Lower lobe of right lung (tissue), 2 donors: ENCODE data around the gene DPYSL3. TPM values are rescaled to one million over a fixed set of nuclear protein-coding genes. Genes with fewer than 3 reads are reported as not detected.

ENCODE experiments used
- ATAC-seq, 2 donors: fragments of 200-7000 bp; cut with Tn5 transposase; one replicate each; pipeline ENCODE4 v1.9.1; 2020 to 2022; ENCODE audit warnings: mild to moderate bottlenecking in 2 of 2, moderate library complexity in 2 of 2
- DNase-seq: peaks from one replicate; pipeline ENCODE4 v3.0.0-alpha.2; 2020
- H3K27ac ChIP-seq: fragments of 200-600 bp; one replicate; pipeline ENCODE4 v1.8.0; 2022
- H3K27me3 ChIP-seq: fragments of 200-600 bp; one replicate; pipeline ENCODE4 v1.8.0; 2022; ENCODE audit warnings: low read depth
- H3K36me3 ChIP-seq: fragments of 200-600 bp; one replicate; pipeline ENCODE4 v1.8.0; 2022; ENCODE audit warnings: mild to moderate bottlenecking
- H3K4me1 ChIP-seq: fragments of 200-600 bp; one replicate; pipeline ENCODE4 v1.8.0; 2022
- H3K4me3 ChIP-seq: fragments of 200-600 bp; one replicate; pipeline ENCODE4 v1.8.0; 2022; ENCODE audit warnings: mild to moderate bottlenecking
- H3K9me3 ChIP-seq: fragments of 200-600 bp; one replicate; pipeline ENCODE4 v1.8.0; 2022
- CTCF ChIP-seq: fragments of 200-600 bp; IDR thresholded peaks from one replicate; pipeline ENCODE4 v1.8.0; 2022; ENCODE audit warnings: antibody characterized with exemption, mild to moderate bottlenecking
- intact Hi-C: fragments of 100-400 bp; cut with DNase I; formaldehyde crosslinking; loops from one replicate; pipeline ENCODE4 v1.11.0; 2022
- total RNA-seq: library from RNA; stranded (reverse); fragmentation: NEBNext Ultra II Directional; extraction: Animal tissue kit (Norgen Biotek cat#: 25700); gene quantifications from one replicate; pipeline ENCODE4 v1.2.1, GENCODE V29; 2021
- donor health status: DM: no; HTN: yes; CAD: no; lungs with severe emphysema.

DPYSL3 gene
- total RNA-seq, 1 donor from 2014 or later, result 45.7 TPM

GRCh38 chr5:147552897-147553296 lies 43.0 kb upstream of the DPYSL3 start:
- no peak overlapping the region for H3K4me3 ChIP-seq
- no peaks in the 10 kb centered on the region for H3K36me3 ChIP-seq
- H3K4me1 ChIP-seq, result peaks cover 26% of the 10 kb centered on the region
- ATAC-seq (no peak), DNase-seq (no peak)
- H3K27ac ChIP-seq, result no peak overlapping the region
- TF ChIP-seq CTCF, result no peak
- no peaks in the 10 kb centered on the region for H3K27me3 ChIP-seq
- no peaks in the 10 kb centered on the region for H3K9me3 ChIP-seq
- intact Hi-C loops, result no loop called here

- intact Hi-C loops, result no loop called here
- no peak for DNase-seq
- no peak for TF ChIP-seq CTCF
These were observed 41.8 kb upstream of the DPYSL3 start for GRCh38 chr5:147551677-147552076.

GRCh38 chr5:147547730-147548129 lies 37.9 kb upstream of the DPYSL3 start:
- Histone ChIP-seq H3K27ac (peak overlapping the region; percentile 8), H3K27me3 (no peaks in the 10 kb centered on the region), H3K4me3 (no peak overlapping the region), H3K36me3 (no peaks in the 10 kb centered on the region), H3K4me1 (peaks cover 7% of the 10 kb centered on the region), H3K9me3 (no peaks in the 10 kb centered on the region)
- peak; percentile 25 to 48 for ATAC-seq
- intact Hi-C loops, result no loop called here
- DNase-seq, result no peak
- no peak for TF ChIP-seq CTCF

More at GRCh38 chr5:147551677-147552076, 41.8 kb upstream of the DPYSL3 start:
- no peaks in the 10 kb centered on the region for H3K36me3 ChIP-seq
- peak overlapping the region; percentile 3 for H3K27ac ChIP-seq
- ATAC-seq, result no peak
- H3K4me1 ChIP-seq, result peaks cover 26% of the 10 kb centered on the region
- no peaks in the 10 kb centered on the region for H3K27me3 ChIP-seq
- no peak overlapping the region for H3K4me3 ChIP-seq
- H3K9me3 ChIP-seq, result no peaks in the 10 kb centered on the region

GRCh38 chr5:147544556-147544955 lies 34.7 kb upstream of the DPYSL3 start:
- H3K36me3 ChIP-seq, result no peaks in the 10 kb centered on the region
- intact Hi-C loops, result no loop called here
- no peak for TF ChIP-seq CTCF
- no peaks in the 10 kb centered on the region for H3K4me1 ChIP-seq
- no peaks in the 10 kb centered on the region for H3K27me3 ChIP-seq
- H3K27ac ChIP-seq, result no peak overlapping the region
- ATAC-seq (no peak), DNase-seq (no peak)
- no peak overlapping the region for H3K4me3 ChIP-seq
- no peaks in the 10 kb centered on the region for H3K9me3 ChIP-seq

GRCh38 chr5:147539053-147539452 lies 29.2 kb upstream of the DPYSL3 start:
- DNase-seq, result no peak
- Histone ChIP-seq H3K27me3 (no peaks in the 10 kb centered on the region), H3K4me1 (no peaks in the 10 kb centered on the region), H3K4me3 (no peak overlapping the region), H3K9me3 (no peaks in the 10 kb centered on the region), H3K27ac (no peak overlapping the region), H3K36me3 (no peaks in the 10 kb centered on the region)
- TF ChIP-seq CTCF, result no peak
- no peak for ATAC-seq
- intact Hi-C loops, result no loop called here

- TF ChIP-seq CTCF, result no peak
- Histone ChIP-seq H3K36me3 (no peaks in the 10 kb centered on the region), H3K9me3 (no peaks in the 10 kb centered on the region), H3K27ac (no peak overlapping the region), H3K4me1 (no peaks in the 10 kb centered on the region), H3K27me3 (no peaks in the 10 kb centered on the region), H3K4me3 (no peak overlapping the region)
- ATAC-seq (no peak), DNase-seq (no peak)
- intact Hi-C loops, result no loop called here
These were observed 28.4 kb upstream of the DPYSL3 start for GRCh38 chr5:147538236-147538635.
